GM19238 (cell line): ENCODE results near the gene ABL1.
"Not testable (repeated sequence)": the region's sequence is repeated elsewhere in the genome, so short reads cannot be mapped to it uniquely, and the experiment has no call there.

Experiments
- DNase-seq: peaks from one replicate; pipeline ENCODE4 v3.0.0; 2011; ENCODE audit warnings: low spot score; ENCODE audit not compliant: insufficient read length

The ABL1 gene

DNA sequence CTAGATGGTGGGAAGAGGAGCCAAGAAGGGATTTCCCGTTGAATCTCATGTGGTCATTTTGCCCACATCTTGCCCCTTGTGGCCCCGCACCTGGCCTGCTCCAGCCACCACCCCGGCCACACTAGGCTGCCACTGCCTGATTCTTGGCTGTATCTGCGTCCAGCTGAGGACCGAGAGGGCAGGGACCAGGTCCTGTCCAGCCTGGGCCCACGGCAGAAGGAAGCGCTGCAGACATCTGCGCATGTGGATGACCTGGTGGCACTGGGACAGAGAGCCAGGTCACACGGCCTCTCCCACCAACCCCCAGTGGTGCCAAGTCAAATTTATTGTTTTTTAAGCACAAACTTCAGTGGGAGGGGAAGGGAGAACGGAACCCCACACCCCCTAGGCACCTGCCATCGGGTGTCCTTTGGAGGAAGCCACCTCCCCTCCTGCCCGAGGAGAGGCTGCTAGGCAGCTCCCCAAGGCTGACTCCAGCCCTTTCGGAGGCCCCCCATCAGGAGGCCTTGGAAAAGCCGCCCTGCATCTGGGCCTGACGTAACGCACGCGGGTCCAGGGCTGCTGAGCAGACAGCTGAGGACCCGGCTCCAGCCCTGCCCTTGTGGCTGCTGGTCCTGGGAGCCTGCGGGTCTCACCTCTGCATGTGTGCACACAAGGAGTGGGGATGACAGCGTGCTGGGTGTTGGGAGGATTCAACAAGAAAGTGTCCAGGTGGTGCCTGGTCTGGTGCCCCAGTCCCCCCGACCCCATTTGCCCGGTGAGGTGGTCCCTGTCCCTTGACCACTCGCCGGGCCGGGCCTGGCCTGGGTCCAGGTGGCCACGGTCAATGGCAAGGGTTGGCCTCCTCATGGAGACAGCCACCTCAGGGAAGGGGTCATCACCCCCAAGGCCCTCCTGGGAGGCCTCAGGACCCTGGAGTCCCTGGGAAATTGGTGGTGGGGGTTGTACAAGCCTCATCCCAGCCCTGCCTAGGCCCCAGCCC lies 67.4 kb downstream of the ABL1 start:
- no peak for DNase-seq

DNA sequence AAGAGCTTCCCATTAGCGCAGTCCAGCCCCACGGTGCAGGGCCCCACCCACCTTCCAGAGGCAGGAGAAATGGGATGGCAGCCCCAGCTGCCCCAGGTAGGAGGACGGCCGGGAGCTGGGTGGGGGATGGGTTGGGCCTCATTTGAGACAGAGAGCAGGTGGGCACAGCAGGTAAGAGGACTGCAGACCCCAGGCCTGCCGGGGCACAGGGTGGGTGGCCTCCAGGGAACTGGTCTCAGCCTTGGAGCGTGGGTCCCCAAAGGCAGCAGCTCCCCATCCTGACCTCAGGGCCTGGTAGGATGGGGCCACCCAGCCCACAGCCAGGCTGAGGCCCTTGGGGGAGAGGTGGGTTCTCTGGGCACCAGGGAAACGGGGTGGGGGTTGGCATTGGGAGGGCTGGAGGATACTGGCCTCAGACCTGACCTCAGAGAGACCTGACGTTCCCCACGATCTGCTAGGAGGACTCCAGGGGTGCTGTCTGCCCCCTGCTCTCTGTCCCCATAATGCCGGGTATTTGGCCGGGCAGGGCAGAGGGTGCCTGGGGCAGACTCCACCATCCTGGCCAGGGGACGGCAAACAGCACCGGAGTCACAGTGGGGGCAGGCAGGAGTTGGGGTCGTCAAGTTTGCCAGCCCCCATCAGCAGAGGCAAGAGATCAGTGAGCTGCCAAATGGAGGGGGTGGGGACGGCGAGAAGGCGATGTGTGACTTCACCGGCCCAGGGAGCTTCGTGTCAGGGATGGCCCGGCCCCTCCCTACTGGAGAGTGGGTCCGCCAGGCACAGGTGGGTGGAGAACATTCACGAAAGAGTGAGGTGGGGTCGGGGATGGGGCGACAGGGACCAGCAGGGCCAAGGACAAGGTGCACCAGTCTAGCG lies 68.4 kb downstream of the ABL1 start:
- DNase-seq = no peak

DNA sequence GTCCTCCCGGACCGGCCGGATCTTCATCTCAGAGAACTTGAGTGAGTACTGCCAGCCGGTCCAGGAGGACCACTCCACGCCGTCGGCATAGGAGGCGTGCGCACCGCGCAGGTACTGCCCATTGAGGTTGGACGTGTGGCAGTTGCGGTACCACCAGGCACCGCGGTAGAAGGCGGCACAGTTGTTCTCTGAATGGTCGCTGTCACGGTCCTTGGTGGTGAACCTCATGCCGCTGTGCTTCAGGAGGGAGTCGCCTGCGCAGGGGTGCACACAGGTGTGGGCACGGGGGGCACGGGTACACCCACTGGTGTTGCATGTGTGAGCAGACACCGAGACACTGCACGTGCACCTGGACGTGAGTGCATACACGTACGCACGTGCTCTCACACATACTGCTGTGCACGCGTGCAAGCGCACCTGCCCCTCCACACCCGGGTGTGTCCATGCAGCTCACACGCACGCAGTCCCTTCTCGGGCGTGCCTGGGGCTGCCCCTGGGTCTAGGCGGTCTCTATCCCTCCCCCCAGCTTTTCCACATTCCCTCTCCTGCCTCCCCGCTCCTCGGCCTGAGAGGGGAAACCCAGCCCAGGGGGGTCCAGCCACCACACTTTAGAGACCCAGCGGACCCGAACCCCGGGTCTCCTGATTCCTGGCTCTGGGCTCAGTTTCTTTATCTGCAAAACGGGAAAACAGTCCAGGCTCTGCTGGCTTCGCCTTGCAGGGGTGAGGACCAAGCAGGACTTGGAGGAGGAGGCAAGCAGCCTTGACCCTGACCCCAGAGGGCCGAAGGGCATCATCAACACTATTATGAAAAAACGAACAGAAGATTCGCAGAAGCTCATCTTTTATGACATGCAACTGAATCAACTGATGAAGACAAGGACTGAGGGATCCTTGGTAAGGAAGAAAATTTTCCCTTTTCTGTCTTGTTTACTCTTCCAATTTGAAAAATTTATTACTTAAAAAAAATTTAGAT lies 69.3 kb downstream of the ABL1 start:
- DNase-seq = no peak

DNA sequence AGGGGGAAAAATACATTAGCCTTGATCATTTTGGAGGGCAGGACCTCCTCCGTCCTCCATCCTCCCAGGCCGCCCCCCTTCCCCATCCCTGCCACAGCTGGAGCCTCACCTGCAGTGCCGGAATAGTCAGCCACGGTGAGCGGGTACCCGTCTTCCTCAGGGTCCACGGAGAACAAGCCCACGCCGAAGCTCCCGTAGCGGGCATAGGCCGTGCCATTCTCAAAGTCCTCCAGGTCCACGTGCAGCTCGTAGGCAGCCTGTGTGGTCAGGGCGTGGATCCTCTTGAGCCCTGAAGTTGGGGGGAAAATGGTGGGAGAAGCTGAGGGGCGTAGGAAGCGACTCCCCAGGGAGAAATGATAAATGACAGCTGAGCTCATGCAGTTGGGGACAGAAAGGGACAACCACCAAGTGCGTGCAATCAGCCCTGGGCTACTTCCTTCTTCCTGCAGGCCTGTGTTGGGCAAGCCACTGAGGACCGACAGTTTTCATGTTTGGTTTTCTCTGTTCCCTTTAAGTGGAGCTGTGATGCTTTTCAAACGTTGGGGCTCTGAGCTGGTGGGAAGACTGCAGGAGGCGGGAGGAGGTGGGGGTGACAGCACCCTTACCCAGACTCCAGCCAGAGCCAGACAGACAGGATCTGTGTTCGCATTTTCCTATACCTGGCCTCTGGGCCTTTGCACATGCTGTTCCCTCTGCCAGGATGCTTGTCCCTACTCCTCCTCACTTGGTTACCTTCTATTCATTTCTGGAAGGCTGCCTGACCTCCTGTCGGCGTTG lies 70.3 kb downstream of the ABL1 start:
- no peak for DNase-seq

DNA sequence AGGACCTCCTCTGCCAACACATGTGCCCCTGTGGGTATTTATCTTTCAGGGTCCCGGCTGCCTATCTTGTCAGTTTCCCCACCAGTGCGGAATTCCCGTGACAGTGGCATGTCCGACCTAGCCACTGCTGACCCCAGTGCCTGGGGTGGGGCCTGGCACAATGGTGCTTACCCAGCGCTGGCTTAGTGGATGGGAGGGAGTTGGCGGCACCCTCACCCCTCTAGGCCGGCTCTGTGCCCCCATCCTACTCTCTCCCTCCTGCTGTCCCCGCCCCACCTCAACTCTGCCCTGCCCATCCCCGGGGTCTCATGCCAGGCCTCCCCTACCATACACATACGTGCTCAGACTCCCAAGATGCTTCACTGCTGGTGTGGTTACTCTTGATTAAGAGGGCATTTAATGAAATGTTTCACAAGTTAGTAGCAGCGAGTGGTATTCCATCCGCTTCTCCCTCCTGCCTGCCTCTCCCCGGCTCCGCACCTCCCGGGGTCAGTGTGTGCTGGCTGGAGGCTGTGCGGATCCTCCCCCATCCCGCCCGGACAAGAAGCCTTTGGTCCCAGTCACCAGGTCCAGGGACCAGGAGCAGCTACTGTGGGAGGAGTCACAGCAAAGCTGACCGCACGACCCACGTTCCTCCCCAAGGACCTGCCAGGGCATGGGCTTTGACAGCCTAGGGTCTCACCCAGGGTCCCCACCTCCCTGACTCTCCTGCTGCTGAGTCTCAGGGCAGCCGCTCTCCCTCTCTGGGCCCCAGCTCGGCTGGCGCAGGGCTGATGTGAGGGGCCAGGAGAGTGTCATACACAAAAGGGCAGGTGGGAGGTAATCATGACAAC lies 71.1 kb downstream of the ABL1 start:
- DNase-seq = no peak

DNA sequence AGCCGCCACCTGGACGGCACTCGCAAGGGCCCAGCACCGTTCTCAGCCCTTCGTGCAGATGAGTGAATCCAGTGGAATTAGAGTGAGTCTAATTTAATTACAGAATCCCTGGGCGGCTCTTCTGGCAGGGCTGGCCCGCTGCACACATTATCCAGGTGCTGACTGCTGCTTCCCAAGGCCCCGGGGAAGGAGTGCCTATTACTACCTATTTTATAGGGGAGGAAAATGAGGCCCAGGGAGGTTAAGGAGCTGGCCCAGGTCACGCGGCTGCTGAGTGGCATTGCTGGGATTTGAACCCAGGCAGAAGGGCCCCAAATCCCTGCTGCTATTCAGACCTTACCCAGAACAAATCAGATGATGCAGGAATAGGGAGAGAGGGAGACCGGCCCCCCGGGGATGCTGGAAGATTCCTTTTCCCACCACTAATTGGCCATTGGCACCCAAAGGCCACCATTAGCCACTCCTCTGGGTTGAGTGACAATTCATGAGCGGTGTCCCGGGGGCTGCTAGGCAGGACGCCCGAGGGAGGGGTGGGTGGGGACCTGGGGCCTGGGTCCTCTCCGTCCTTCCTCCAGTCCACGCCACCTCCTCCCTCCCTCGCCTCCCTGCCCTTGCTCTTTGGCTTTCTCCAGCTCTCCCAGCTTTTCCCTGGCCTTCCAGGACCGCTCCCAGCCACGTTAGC lies 71.8 kb downstream of the ABL1 start:
- DNase-seq = no peak

DNA sequence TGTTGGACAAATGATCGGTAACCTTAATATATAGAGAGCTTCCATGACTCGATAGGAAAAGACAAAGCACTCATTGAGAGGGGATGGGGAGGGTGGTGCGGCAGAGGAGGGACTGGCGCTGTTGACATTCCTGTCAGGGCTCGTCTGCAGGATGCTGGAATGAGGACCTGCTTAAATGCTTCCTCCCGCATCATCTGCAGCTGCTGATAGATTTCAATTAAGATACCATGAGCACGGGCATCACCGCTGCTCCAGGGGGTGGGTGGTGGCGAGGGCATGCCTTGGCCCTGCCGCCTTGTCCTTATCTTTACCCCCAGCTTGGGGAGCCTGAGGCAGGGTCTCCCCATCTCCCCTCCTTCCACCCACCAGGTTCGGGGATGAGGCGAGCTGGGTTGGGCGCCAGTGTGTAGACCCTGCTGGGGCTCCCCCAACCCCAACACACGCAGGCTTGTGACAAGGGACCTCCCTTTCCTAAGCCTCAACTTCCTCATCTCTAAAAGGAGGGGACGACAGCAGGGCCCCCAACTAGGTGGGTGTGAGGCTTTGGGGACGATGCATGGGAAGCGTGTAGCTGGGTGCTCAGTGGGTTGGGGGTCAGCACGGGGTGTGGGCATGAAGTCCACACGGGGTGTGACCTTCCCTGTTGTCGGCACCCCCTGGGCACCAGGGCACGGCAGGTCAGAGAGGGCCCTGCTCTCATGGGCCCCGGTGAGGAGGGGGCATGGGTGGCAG lies 73.3 kb downstream of the ABL1 start:
- DNase-seq = no peak

DNA sequence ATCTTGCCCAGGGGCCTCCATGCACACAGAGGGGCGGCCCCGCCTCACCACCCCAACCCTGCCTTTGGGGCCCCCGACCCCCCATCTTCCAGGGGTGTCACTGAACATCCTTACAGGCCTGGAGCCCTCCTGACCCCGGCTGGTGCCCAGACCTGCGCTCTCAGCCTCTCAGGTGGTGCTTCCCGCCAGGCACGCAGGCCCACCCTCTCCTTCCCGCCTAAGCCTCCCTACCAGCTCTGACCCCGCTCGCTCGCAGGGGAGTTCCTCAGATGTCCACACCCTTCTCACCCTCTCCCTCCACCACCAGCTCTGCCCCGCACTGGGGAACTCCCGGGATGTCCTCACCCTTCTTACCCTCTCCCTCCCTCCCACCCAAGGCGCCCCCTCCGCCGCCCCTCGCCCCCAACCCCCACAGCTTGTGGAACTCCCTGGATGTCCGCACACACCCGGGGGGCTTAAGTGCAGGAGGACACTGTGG lies 73.9 kb downstream of the ABL1 start:
- DNase-seq = no peak

DNA sequence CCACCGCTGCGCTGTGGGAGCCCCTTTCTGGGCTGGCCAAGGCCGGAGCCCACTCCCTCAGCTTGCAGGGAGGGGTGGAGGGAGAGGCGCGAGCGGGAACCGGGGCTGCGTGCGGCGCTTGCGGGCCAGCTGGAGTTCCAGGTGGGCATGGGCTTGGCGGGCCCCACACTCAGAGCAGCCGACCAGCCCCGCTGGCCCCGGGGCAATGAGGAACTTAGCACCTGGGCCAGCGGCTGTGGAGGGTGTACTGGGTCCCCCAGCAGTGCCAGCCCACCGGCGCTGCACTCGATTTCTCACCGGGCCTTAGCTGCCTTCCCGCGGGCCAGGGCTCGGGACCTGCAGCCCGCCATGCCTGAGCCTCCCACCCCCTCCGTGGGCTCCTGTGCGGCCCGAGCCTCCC lies 75.0 kb downstream of the ABL1 start:
- not testable (repeated sequence) for DNase-seq

DNA sequence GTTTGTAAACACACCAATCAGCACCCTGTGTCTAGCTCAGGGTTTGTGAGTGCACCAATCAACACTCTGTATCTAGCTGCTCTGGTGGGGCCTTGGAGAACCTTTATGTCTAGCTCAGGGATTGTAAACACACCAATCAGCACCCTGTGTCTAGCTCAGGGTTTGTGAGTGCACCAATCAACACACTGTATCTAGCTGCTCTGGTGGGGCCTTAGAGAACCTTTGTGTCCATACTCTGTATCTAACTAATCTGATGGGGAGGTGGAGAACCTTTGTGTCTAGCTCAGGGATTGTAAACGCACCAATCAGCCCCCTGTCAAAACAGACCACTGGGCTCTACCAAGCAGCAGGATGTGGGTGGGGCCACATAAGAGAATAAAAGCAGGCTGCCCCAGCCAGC lies 75.6 kb downstream of the ABL1 start:
- not testable (repeated sequence) for DNase-seq

DNA sequence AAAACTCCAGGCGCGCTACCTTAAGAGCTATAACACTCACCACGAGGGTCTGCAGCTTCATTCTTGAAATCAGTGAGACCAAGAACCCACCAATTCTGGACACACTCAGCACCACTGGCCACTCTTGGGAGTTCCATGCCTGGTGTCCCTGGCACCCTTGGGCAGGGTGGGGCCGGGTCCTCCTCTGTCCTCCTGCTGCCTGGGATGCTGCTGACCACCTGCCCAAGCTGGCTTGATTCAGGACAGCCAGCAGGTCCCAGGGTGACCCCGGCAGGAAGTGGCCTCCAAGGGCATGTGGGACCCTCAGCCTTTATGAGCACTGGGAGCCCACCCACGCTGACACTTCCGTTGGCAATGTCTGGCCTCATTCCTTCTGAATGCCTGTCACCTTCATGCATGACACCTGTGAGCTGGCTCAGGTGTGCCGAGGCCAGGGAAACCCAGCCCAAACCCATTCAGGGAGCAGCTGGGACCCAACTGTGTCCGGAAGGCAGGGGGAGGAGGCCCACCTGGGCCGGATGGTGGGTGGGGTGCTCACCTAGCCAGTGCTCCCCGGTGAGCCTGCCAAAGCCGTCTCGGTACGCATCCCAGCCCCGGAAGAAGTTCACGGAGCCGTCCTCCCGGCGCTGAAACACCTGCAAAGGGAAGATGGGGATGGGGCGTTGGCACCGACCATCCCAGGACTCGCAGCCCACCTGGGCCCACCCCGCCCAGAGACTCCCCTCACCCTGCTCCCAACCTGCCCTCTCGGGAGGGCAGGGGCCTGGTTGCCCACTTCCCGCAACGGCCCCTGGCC lies 76.4 kb downstream of the ABL1 start:
- DNase-seq = no peak

DNA sequence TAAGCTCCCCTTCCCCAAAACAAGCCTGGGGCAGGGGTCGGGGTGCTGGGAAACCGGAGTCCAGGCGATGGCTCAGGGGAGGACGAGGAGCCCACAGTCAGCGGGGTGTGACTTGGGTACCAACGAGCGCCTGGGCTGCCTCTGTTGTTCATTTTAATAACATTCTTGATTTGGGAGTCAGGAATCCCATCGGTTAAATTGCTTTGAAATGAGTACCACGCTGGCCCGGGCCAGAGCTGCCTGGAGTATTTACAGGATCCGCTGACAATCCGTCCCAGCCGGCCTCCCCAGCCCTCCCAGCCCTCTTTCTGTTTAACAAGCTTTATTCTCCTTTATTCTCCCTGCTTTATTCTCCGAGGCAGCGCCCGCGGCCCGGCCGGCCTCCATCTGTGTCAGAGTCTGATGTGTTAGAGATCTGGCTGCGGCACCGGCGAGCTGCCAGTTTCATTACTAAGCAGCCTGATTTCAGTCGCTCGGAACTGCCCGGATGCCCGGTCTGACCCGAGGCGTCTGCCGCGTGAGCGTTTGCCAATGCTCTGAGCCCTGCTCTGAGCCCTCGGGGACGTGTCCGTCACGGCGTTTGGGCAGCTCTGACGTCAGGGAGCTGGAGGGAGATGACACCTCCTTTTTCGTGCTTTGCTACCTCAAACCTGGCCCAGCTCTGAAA lies 78.0 kb downstream of the ABL1 start:
- DNase-seq = no peak

DNA sequence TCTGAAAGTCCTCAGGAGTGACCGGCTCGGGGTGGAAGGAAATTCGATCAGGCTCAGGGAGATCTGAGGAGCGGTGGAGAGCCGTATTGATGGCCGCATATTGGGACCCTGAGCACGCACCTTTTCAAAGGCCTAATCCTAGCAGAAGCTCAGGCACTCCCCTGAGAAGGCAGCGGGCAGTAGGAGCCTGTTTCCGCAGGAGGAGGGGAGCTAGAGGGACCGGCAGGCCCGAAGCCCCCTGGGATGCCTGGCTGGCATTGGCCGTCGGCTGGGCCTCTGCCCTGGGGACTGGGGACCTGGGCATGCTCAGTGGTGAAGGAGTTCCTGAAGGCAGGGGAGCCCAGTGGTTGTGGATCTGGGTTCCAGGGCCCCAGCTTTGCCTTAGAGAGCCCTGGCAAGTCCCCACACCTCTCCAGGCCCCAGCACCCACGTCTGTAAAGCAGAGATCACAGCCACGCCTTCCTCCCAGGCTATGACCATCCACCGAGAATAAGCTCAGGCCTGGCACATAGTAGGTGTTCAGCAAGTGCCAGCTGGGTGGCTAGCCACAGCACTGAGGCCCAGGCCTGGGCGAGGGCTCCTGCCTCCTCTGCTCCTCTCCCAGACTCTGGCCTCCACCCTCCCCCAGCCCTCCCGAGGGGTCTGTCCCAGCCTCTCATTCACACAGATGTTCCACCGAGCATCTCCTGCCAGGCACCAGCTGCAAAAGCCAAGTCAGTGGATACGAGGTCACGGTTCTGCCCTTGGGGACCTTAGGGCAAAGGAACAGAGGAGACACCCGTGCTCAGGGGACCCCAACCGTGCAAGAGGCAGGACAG lies 78.8 kb downstream of the ABL1 start:
- no peak for DNase-seq

DNA sequence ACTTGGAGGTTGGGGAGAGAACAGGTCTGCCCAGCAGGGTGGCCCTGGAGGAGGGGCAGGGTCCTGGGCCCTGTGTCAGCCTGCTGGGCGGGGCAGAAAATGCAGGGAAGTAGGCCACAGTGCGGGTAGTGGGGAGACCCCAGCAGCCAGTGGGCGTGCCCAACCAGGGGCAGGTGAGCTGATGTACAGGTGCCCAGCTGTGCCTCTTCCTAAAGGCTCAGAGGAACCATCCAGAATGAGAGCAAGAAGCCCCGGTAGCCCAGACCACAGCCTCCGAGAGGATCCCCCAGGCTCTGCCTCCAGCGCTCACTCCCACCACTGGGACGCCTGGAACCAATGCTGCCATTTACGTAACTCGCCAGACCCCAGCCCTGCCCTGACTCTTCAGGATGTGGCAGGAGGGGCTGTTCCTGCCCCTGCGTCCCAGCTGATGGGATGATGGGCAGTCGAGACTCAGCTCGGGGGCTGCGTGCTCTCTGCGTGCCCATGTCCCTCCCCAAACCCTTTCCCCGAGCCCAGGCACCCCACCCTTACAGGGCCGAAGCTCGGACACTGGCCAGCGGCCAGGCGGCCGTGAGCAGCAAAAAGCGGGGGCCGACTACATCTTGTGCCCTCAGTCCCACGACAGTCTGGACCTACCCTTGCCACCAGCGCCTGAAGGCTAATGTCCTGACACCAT lies 79.5 kb downstream of the ABL1 start:
- no peak for DNase-seq

DNA sequence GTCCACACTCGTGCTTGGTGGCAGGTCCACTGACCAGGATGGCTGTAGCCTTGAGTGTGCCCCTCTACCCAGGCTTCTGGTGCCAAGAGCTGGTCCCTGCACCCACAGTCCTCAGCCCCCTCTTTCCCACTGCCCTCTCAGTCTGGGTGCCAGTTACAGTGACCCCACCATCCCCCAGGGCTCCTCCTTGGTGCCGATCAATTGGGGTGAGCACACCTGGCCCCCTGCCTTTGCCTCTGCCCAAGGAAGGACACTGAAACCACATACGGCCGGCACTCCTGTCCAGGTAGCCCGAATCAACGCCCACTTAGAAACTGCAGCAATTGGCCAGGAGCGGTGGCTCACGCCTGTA lies 80.0 kb downstream of the ABL1 start:
- no peak for DNase-seq
